Prostate gland (tissue), 2 donors: ENCODE results near the gene ZC3H12D. TPM values are rescaled to one million over a fixed set of nuclear protein-coding genes. Genes with fewer than 3 reads are reported as not detected.

Experiments
- DNase-seq: peaks from one replicate; pipeline ENCODE4 v3.0.0-alpha.2; 2019; ENCODE audit warnings: low spot score
- H3K27ac ChIP-seq, 2 donors: fragments of 200-600 bp; sonication (generic); 2 replicates each; pipeline ENCODE4 v1.5.1; 2017 to 2019
- H3K27me3 ChIP-seq: fragments of 200-600 bp; sonication (generic); replicated peaks from 2 replicates; pipeline ENCODE4 v1.5.1; 2019; ENCODE audit not compliant: insufficient read depth
- H3K36me3 ChIP-seq, 2 donors: fragments of 200-600 bp; sonication (generic); 1 replicate in 1 of 2; 2 replicates in 1 of 2; pipeline versions ENCODE4 v1.5.1 to v1.8.1; 2017 to 2019
- H3K4me1 ChIP-seq: fragments of 200-600 bp; sonication (generic); replicated peaks from 2 replicates; pipeline ENCODE4 v1.5.1; 2019
- H3K4me3 ChIP-seq, 2 donors: fragments of 200-600 bp; sonication (generic); 2 replicates each; pipeline ENCODE4 v1.5.1; 2017 to 2019
- H3K9me3 ChIP-seq: fragments of 200-600 bp; sonication (generic); 2 replicates; pipeline ENCODE4 v1.5.1; 2017
- POLR2A ChIP-seq: fragments of 450-650 bp; IDR thresholded peaks from one replicate; pipeline ENCODE4 v1.6.1; 2016; ENCODE audit warnings: antibody characterized with exemption, mild to moderate bottlenecking
- POLR2AphosphoS5 ChIP-seq: sonication (generic); formaldehyde crosslinking; IDR thresholded peaks from one replicate; pipeline ENCODE4 v1.6.1; 2017; ENCODE audit warnings: antibody characterized with exemption
- WGBS: methylation state at CpG from one replicate; pipeline ENCODE4 v1.1.5; 2018; 5-methylcytosine and 5-hydroxymethylcytosine counted together
- intact Hi-C: fragments of 100-400 bp; cut with DNase I; formaldehyde crosslinking; loops from one replicate; pipeline ENCODE4 v1.14.2; 2022
- total RNA-seq, 2 donors: library from RNA; depleted of rRNA; stranded (reverse); fragments of >200 nt; gene quantifications; one replicate each; pipeline ENCODE4 v1.1.0, GENCODE V29; 2016
- TF ChIP-seq, protein P1 (sequence below), 4 experiments: fragments of 200-600 bp in 2 of 4; fragments of 450-650 bp in 2 of 4; sonication (generic) in 2 of 4; IDR thresholded peaks; 1 replicate in 3 of 4; 2 replicates in 1 of 4; pipeline ENCODE4 v1.5.1; 2016 to 2019; ENCODE audit warnings: antibody characterized with exemption in 4 of 4, mild to moderate bottlenecking in 2 of 4, moderate library complexity in 2 of 4

Gene ZC3H12D
- total RNA-seq, 2 donors from 2014 or later, result 1.5 to 3.5 TPM

DNA sequence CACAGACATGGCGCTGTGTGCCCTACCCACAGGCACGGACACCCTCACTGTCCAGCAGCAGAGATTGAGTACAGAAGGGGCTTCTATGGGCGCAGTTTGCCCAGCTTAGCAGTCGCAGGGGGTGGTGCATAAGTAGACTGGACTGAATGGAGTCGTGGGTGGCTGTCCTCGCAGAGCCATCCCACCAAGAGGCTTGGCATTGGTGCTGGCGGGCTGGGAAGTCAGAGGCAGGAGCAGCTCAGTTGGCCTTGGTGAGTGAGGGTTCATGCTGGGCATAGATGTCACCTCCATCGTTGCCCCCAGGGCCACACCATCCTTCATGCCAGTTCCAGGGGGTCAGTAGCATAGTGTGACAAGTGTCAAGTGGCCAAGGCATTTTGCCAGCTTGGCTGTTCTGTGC is 59.6 kb downstream of the ZC3H12D start:
- DNase-seq, result no peak
- intact Hi-C loops, result no loop called here
- TF ChIP-seq, protein P1, sequence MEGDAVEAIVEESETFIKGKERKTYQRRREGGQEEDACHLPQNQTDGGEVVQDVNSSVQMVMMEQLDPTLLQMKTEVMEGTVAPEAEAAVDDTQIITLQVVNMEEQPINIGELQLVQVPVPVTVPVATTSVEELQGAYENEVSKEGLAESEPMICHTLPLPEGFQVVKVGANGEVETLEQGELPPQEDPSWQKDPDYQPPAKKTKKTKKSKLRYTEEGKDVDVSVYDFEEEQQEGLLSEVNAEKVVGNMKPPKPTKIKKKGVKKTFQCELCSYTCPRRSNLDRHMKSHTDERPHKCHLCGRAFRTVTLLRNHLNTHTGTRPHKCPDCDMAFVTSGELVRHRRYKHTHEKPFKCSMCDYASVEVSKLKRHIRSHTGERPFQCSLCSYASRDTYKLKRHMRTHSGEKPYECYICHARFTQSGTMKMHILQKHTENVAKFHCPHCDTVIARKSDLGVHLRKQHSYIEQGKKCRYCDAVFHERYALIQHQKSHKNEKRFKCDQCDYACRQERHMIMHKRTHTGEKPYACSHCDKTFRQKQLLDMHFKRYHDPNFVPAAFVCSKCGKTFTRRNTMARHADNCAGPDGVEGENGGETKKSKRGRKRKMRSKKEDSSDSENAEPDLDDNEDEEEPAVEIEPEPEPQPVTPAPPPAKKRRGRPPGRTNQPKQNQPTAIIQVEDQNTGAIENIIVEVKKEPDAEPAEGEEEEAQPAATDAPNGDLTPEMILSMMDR (IDR thresholded peaks at IDR 0.05), result no peak
- TF ChIP-seq POLR2AphosphoS5, result no peak
- TF ChIP-seq POLR2A, result no peak
- Histone ChIP-seq H3K27me3 (no peaks in the 10 kb centered on the region), H3K4me1 (no peaks in the 10 kb centered on the region), H3K9me3 (no peaks in the 10 kb centered on the region), H3K36me3 (no peaks in the 10 kb centered on the region), H3K4me3 (no peak overlapping the region), H3K27ac (no peak overlapping the region)
- 85% methylated on average over 8 of the region's 8 CpGs for WGBS

DNA sequence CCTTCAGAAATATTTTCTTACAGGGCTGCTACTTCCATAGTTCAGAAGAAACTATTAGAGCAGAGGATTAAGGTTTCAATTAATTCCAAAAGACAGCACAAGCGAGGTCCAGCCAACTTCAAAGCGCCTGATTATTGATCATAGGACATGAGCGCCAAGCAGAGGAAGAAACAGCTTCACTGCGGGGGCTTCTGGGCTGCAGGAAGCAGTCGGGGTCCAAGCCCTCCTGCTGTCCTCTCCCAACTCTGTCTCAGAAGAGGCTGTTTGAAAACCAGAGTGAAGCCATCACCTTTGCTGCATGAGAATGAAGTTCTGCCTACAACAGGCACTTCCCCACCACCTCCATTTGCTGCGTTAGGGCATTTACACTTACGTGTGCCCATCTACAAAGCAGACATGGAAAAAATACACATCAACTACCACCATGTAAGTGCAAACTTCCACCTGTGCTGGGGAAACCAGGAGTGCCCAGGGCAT is 60.8 kb downstream of the ZC3H12D start:
- no peak for TF ChIP-seq POLR2A
- TF ChIP-seq, protein P1 (IDR thresholded peaks at IDR 0.05), result no peak
- no peak for TF ChIP-seq POLR2AphosphoS5
- Histone ChIP-seq H3K9me3 (no peaks in the 10 kb centered on the region), H3K4me1 (no peaks in the 10 kb centered on the region), H3K27ac (no peak overlapping the region), H3K4me3 (no peak overlapping the region), H3K27me3 (no peaks in the 10 kb centered on the region), H3K36me3 (no peaks in the 10 kb centered on the region)
- intact Hi-C loops, result no loop called here
- no peak for DNase-seq
- WGBS, result 66% methylated on average over 7 of the region's 7 CpGs

DNA sequence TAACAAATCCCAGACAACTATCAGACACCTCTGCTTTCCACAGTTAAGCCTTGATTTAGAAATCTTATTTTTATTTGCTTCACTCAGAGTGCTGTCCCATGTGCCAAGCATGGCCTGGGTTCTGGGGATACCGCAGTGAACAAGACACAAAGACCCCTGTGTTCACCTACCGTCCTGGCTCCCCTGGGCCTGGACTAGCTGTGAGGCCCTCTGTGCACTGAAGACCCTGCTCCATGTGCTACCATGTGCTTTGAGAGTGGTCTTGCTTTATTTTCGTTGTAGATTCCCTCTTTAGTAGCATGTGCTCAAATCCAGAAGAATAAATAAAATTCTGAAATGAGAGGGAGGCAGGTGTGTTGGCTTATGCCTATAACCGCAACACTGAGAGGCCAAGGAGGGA is 62.2 kb downstream of the ZC3H12D start:
- intact Hi-C loops, result no loop called here

DNA sequence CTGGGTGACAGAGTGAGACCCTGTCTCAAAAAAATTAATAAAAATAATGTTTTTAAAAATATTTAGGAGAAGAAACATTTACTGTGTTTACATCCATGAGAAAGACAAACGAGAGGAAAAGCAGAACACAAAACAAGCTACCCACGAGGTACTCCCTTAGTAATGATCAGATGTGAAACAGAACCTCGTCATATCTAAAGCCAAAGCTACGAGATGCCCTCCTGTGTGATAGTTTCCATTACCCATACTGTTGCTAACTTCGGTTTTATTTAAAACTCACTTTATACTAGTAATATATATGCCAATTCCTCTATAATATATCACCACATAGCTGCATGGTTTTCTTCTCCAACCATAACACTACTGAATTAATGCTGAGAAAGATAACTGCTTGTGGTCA is 63.7 kb downstream of the ZC3H12D start:
- TF ChIP-seq POLR2AphosphoS5 (no peak), POLR2A (no peak)
- TF ChIP-seq, protein P1 (IDR thresholded peaks at IDR 0.05), result no peak
- no peak overlapping the region for H3K27ac ChIP-seq
- WGBS, result 81% methylated on average over 5 of the region's 5 CpGs
- H3K27me3 ChIP-seq, result no peaks in the 10 kb centered on the region
- H3K36me3 ChIP-seq, result no peaks in the 10 kb centered on the region
- H3K4me1 ChIP-seq, result no peaks in the 10 kb centered on the region
- intact Hi-C loops, result no loop called here
- DNase-seq, result no peak
- H3K4me3 ChIP-seq, result no peak overlapping the region
- H3K9me3 ChIP-seq, result no peaks in the 10 kb centered on the region

More for the DNA sequence above, 62.2 kb downstream of the ZC3H12D start:
- Histone ChIP-seq H3K27me3 (no peaks in the 10 kb centered on the region), H3K4me3 (no peak overlapping the region), H3K9me3 (no peaks in the 10 kb centered on the region), H3K4me1 (no peaks in the 10 kb centered on the region), H3K27ac (no peak overlapping the region), H3K36me3 (no peaks in the 10 kb centered on the region)
- TF ChIP-seq, protein P1 (IDR thresholded peaks at IDR 0.05), result no peak
- TF ChIP-seq POLR2A (no peak), POLR2AphosphoS5 (no peak)
- 90% methylated on average over 4 of the region's 4 CpGs for WGBS
- no peak for DNase-seq

DNA sequence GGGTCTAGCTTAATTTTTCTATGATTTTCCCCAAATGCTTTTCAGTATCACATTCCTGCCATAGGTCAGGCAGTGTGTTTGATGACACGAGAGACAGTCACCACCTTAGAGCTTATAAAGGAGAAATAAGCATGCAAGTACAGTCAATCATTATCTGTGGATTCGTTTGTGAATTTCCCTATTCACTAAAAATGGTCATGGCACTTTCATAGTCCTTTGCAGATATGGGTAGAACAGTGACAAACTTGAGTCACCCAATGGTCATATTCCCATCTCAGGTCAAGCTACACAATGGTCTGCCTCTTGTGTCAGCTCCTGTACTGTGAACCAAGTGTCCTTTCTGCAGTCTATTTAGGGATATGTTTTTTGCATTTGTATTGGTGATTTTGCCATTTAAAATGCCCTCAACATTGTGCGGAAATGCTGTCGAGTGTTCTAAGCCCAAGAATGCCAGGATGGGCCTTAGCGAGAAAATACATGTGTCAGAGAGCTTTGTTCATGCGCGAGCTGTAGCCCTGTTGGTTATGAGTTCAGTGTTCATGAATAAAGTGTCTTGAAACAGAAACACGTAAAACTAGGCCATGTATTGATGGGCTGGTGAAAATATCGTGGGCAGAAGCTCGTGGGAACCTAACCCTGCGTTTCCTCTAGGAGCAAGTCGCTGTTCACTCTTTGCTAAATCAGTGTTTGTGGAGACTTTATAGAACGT is 65.0 kb downstream of the ZC3H12D start:
- H3K36me3 ChIP-seq, result no peaks in the 10 kb centered on the region
- H3K9me3 ChIP-seq, result no peaks in the 10 kb centered on the region
- 90% methylated on average over 13 of the region's 13 CpGs for WGBS
- no peaks in the 10 kb centered on the region for H3K27me3 ChIP-seq
- DNase-seq, result no peak
- TF ChIP-seq POLR2A (no peak), POLR2AphosphoS5 (no peak)
- TF ChIP-seq, protein P1 (IDR thresholded peaks at IDR 0.05), result no peak
- no peaks in the 10 kb centered on the region for H3K4me1 ChIP-seq
- no peak overlapping the region for H3K4me3 ChIP-seq
- intact Hi-C loops, result no loop called here
- no peak overlapping the region for H3K27ac ChIP-seq
